NK-92 (cell line): ENCODE data around the gene PCNA.
"Not testable (repeated sequence)": the region's sequence is repeated elsewhere in the genome, so short reads cannot be mapped to it uniquely, and the experiment has no call there.

Experiments used
- DNase-seq: peaks from one replicate; lab custom pipeline; 2025; ENCODE audit not compliant: unreplicated experiment; lab: John Stamatoyannopoulos, UW

Gene PCNA

DNA sequence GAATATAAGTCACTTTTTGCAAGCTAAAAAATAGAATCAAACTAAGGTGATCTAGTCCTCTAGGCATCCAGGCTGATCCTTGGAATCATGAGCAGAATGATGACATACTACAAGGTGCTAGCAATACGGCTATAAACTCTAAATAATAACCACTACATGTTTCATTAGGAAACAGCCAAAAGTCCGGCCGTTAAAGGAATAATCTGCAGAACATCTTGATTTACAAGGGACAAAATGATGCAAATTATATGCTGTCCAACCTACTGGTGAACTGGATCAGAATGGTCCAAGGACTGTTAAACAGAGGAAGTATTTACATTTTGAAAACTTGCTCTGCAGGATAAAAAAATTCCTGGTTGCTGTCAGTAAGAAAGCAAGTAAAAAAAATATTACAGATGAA, 19.8 kb downstream of the PCNA start:
- DNase-seq = not testable (repeated sequence)

DNA sequence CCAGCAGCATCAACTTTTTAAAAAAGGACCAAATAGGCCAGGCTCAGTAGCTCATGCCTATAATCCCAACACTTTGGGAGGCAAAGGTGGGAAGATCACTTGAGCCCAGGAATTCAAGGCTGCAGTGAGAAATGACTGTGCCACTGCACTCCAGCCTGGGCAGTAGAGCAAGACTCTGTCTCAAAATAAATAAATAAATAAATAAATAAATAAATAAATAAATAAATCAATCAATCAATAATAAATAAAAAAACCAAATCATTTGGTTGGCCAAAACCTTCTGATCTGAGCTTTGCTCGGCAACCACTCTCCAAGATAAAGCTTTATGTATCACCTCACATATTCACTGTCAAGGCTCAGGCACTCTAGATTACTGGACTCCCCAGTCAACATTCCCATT, 20.7 kb downstream of the PCNA start:
- not testable (repeated sequence) for DNase-seq

DNA sequence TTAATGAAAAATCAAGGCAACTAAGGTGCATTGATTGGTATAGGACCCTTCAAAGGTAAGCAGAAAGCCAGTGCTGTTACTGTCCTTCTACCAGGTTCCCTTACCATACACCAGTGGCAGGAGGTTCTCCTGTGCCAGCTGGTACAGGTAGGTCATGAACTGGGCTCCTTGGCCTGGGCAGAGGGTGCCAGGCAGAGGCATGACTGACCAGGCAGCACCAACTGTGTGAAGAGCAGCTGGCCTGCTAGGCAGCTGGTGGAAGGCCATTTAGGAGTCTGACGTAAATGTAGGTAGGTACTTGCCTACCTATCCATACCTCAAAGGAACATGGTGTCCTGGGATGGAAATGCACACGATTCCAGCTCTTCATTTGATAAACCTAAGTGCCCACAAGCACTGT, 23.3 kb downstream of the PCNA start:
- no peak for DNase-seq

DNA sequence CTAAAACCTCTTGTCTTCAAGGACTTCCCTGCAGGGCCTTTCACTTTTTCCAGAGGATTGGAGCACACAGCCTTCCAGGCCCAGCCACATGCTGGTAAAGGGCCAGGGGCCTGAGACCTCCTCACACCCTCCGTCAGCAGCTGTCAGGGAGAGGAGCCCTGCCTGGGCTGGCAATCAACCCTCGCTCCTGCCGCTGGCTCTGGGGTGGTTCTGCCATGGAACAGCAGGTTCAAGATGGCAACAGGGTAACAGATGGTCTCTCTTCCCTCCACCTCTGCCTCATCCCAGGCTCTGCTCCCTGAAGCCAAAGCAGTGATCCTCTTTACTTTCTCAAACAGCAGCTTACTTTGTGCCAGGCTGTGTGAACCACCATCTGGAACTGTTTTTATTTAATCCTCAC, 23.8 kb downstream of the PCNA start:
- no peak for DNase-seq

DNA sequence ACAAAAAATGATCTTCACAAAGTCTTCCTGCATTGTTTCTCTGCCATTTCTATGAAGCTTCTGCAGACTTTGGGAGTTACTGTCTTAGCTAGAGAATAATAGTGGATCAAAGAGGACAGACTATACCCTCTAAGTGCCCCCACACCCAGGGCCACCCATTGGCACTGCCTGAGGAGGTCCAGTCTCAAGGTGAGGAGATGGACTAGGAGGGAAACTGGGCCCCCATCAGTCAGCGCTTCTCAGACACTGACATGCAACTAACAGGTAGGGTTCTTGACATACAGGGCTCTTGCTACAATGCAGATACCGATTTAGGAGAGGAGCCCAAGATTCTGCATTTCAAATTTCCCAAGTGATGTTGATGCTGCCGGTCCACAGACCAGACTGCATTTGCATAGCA, 24.3 kb downstream of the PCNA start:
- no peak for DNase-seq

DNA sequence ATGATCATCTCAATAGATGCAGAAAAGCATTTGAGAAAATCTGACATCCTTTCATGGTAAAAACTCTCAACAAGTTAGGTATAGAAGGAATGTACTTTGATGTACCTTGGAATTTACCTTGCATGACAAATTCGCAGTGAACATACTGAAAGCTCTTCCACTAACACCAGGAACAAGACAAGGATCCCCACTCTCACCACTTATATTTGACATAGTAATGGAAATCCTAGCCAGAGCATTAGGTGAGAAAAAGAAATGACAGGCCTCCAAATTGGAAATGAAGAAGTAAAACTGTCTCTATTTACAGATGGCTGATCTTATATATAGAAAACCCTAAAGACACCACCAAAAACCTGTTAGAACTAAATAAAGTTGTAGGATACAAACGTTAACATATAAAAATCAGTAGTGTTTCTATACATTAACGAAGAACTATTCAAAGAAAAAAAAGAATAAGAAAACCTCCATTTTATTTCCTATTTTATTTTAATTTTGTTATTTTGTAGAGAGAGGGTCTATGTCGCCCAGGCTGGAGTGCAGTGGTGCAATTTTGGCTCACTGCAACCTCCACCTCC, 26.9 kb downstream of the PCNA start:
- no peak for DNase-seq

DNA sequence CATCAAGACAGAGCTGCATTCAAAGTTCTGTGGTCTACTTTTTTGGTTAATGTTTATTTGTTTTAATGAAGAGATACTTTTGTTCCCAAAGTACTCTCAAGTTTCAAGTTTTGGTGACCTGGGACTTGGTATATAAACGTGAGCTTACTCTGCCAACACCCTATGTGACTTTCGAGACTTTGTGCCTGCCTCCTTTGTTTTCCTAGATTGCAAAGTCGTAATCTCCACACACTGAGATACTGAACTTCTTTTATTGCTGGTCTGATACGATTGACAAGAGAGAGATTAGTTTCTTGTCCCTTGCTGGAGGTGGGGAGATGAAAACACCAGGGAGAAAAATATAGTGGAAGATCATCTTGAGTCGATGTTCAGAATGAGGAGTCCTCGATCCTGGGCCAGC, 27.9 kb downstream of the PCNA start:
- no peak for DNase-seq

DNA sequence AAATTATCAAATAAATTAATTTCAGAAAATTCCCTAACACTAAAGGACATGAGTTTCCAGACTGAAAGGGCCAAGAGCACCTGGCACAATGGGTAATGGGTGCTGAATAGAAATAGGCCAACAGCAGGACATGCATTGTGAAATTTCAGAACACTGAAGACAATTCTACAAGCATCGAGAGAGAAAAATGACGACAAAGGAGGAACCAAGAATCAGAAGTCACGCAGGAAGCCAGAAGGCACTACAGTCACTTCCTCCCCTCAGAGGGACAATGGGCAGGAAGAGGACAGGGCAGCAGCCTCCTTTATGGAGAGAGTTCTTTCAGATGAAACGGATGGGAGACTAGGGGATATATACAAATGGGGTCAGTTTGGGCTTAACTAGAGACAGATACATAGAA, 29.6 kb downstream of the PCNA start:
- no peak for DNase-seq

DNA sequence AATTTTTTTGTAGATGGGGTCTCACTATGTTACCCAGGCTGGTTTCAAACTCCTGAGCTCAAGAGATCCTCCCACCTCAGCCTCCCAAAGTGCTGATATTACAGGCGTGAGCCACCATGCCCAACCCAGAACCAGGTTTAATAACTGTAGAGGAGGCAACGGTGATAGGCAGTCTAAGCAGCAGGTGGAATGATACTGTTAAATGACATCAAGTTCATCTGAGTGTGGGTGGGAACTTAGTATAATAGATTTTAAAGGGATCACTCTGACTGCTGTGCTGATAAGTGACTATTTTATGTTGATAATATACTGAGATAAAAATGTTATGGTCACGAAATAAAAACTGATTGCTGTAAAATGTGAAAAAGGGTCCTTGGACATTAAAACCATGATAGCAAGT, 31.1 kb downstream of the PCNA start:
- DNase-seq = no peak

DNA sequence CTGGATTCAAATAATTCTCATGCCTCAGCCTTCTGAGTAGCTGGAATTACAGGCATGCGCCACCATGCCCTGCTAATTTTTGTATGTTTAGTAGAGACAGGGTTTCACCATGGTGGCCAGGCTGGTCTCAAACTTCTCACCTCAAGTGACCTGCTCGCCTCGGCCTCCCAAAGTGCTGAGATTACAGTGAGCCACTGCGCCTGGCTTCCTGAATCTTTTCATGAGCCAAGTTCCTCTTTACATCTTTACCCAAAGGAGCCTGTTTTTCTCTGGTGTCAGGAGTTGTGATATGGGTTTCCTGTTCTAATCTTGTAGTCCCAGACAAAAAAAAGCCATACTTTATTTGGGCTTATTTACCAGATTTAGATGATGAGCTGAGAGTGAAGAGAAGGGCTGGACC, 34.4 kb downstream of the PCNA start:
- DNase-seq = no peak

DNA sequence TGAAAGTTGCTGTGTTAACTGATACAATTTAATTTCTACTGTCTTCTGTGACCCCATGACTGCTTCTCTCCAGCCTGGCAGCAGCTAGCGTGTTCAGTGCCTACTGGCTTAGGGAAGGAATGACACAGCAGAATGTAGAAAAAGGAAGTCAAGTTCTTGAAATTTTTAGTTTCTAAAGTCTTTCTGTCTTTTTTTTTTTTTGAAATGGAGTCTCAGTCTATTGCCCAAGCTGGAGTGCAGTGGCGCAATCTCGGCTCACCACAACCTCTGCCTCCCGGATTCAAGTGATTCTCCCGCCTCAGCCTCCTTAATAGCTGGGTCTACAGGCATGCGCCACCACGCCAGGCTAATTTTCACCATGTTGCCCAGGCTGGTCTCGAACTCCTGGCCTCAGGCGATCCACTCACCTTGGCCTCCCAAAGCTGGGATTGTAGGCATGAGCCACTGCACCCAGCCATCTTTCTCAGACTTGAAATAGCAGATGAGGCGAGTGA, 39.3 kb downstream of the PCNA start:
- no peak for DNase-seq

DNA sequence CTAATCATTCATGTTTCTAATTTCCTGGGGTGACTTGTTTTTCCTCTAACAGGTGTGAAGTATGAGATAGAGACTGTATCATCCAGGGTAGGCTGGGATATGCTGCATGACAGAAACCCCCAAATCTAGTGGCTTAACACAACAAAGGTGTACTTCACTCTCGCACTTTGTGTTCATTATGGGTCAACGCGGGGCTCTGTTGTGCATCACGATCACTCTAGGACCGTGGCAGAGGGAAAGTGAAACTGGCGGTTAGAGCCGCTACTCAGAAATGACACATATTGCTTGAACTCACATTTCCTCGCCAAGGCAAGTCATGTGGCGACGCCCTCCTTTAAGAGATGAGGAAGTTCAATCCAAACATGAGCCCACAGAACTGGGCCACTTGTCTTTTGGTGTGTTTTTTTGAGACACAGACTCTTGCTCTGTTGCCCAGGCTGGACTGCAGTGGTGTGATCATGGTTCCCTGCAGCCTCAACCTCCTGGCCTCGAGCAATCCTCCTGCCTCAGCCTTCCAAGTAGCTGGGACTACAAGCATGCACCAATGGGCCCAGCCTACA, 41.3 kb downstream of the PCNA start:
- DNase-seq = no peak

DNA sequence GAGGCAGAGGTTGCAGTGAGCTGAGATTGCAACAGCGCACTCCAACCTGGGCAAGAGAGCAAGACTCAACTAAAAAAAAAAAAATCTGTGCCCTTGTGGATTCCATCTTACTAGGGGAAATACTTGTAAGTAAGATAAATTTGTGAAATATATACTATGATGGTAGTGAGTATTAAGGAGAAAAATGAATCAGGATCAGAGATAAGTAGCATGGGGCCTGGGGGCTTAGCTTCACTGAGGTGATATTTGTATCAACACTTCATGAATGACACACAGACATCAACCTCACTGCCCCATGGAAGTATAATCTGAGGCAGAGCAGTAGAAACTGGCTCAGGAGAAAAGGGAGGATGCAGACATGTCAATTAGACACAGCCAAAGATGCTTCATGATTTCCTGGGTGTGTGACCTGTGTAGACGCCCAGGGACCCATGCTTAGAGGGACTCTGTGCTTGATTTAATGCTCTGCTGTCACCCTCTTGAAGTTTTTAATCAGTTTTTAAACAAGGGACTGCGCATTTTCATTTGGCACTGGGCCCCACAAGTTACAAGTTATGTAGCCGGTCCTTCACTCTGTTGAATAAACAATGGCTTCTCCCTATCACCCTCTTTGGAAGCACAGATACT, 41.9 kb downstream of the PCNA start:
- no peak for DNase-seq

DNA sequence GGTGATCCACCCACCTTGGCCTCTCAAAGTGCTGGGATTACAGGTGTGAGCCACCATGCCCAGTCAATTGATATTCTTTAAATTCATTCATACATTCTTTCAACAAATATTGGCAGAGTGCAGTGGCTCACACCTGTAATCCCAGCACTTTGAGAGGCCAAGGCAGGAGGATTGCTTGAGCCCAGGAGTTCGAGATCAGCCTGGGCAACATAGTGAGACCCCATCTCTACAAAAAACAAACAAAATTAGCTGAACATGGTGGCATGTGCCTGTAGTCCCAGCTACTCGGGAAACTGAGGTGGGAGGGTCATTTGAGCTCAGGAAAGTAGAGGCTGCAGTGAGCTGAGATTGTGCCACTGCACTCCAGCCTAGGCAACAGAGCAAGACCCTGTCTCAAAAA, 42.8 kb downstream of the PCNA start:
- DNase-seq = not testable (repeated sequence)

DNA sequence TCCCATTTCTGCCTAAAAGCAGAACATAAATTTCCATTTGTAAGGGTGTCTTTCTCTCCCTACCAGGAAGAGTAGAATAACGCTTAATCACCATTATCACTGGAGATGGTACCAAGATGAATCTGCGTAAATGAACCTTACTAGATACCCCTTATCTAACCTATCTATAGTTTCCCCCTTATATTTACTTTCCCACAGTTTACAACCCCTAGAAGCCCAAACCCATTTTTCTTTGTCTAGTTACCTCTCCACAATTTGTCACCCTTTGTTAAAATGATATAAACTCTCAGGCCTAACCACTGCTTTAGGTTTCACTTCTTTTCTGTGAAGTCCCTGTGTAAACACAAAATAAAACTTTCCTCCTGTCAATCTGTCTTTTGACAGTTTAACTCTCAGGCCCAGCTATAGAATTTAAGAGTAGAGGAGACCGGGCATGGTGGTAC, 45.5 kb downstream of the PCNA start:
- no peak for DNase-seq

DNA sequence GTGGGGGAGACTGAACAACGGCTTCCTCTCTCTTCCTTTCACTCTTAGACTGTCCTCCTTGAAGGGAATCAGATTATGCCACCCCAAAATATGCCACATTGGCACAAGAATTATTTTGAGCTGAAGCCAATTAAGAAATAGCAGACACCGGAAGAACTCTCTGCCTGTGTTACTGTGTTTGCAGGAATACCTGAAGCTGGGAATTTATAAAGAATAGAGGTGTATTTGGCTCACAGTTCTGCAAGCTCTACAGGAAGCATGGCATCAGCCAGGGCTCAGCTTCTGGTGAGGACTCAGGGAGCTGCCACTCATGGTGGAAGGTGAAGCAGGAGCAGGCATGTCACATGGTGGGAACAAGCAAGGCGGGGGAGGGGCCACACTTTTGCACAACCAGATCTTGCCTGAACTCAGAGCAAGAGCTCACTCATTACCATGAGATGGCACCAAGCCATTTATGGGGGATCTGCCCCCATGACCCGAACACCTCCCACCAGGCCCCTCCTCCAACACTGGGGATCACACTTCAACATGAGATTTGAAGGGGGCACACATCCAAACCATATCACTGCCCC, 46.0 kb downstream of the PCNA start:
- no peak for DNase-seq

DNA sequence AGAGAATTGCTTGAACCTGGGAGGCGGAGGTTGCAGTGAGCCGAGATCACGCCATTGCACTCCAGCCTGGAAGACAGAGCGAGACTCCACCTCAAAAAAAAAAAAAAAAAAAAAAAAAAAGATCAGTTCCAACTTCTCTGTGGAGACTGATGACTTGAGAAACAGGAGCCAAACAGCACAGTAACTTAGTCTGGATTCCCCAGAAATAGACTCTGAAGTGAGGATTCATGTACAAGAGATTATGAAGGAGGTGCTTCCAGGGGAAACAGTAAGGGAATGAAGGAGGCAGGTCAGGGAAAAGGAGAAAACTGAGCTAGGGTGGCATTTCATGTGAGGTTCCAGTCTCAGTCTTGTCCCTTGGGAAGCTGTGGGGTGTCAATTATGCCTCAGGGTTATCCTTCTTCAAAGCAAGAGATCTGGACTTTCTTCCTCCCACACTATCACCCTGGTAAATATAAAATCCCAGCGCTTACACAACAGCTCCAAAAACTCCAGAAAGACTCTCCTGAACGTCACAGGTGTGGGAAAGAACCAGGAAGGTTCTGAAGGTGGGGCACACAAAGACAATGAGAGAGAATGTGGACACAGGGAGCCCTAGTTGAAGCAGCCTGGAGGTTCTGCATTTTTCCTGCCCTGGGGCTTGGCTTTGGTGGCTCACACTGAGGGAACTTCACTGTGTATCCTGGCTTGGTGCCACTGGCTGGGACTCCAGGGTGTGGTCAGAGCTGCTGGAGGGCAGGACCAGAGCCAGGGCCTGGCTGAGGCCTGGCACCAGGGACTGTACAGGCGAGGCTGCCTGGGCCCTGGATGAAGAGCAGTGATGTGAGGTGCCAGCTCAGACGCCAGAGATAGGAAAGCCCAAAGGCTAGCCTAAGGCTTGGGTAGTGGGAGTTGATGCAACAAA, 46.8 kb downstream of the PCNA start:
- no peak for DNase-seq

DNA sequence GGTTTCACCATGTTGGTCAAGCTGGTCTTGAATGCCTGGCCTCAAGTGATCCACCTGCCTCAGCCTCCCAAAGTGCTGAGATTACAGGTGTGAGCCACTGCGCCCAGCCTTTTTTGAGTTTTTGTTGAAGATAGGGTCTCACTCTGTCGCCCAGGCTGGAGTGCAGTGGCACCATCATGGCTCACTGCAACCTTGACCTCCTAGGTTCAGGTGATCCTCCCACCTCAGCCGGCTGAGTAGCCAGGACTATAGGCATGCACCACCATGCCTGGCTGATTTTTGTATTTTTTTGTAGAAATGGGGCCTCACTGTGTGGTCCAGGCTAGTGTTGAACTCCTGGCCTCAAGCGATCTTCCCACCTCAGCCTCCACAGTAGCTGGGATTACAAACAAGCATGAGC, 47.8 kb downstream of the PCNA start:
- not testable (repeated sequence) for DNase-seq

DNA sequence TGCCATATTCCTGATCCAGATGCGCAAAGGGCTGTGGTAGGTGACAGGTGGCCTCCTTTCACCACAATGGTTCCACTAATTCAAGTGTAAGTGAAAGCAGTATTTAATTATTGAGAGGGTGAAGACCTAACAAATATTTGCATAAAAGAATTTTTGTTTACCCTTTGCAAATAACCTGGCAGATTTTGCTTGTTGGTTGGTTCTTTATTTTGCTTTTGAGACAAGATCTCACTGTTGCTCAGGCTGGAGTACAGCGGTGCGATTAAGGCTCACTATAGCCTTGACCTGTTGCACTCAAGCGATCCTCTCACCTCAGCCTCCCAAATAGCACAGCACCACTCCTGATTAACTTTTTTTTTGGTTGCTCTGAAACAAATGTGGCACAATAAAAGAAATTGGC, 49.2 kb downstream of the PCNA start:
- DNase-seq = no peak

DNA sequence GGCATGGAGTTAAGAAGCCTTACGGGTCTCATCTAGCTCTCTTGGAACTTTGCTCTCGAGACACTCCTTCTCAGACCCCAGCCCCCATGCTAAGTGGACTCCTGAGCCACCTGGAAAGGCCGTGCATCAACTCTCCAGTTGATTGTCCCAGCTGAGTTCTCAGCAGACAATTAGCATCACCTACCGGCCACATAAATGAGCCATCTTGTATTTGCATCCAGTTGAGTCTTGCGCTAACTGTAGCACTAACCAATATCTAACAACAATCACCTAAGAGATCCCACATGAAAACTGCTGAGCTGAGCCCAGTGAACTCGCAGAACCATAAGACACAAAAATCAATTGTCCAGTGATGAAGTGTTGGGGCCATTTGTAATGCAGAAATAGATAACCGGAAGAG, 49.7 kb downstream of the PCNA start:
- no peak for DNase-seq

DNA sequence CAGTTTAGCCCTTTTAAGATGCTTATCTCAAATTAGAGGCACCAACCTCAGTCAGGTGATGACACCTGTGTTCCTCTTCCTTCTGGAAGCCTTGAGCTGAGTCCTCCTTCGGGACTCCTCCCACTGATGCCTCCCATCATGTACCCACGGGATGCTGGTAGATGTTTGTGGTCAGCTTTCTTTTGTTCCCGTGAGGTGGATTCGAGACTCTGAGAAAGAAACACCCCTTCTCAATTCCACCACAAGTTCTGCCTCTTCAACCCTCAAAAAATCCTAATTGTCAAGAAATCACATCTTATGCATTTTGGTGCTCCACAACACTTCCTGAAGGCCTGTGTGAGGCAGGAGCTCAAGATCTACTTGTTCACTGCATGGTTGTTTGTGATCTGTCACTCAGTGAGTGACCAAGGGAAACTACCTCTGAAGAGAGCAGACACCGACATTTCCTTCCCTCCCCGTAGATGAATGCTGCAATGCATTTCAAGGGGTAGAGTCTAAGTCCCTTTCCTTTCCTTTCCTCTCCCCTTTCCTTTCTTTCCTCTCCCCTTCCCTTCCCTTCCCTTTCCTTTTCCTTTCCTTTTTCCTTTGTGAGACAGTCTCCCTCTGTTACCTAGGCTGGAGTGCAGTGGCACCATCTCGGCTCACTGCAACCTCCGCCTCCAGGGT, 50.5 kb downstream of the PCNA start:
- no peak for DNase-seq
